GM19351 (cell line): ENCODE data around the gene TJP3.

ENCODE experiments used
- ATAC-seq: cut with Tn5 transposase; IDR thresholded peaks from one replicate; pipeline ENCODE4 v1.9.1; 2021; ENCODE audit warnings: mild to moderate bottlenecking, moderate library complexity; ENCODE audit not compliant: unreplicated experiment

TJP3 gene

GRCh38 chr19:3690551-3691371 lies 17.4 kb upstream of the TJP3 start:
- no peak for ATAC-seq

DNA sequence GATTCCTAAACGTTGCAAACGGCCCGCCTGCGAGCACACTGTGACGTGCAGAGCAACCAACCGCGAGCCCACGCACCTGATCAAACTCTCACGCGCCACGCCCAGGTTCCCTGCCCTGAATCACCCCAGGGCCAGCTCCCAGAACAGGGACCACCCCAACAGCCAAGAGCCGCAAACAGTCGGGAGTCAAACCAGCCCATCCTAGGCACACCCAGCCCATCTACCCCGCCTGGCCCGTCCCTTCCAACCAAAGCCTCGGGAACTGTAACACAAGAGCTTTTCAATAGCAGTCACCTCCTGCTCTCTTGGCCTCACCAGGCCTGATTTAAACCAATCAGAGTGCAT lies 16.8 kb upstream of the TJP3 start:
- no peak for ATAC-seq

DNA sequence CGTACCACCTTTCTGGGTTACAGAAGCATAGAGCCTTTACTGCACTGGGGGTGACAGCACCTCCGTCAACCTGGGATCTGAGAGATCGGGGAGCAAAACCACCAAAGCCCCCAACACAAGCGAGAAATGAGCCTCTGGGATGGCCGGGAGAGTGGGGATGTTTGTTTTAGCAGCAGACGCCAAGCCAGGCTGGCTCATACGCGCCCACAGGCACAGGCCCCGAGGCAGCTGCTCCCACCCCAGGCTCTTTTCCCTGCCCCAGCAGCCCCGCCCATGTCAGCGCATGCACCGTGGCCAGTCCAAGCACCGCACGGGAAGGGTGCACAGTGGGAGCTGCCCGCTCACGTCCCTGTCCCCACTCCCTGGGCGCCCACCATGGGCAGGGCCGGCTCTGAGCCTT lies 16.5 kb upstream of the TJP3 start:
- no peak for ATAC-seq

- ATAC-seq = no peak
These were observed 15.8 kb upstream of the TJP3 start for GRCh38 chr19:3692141-3693024.

DNA sequence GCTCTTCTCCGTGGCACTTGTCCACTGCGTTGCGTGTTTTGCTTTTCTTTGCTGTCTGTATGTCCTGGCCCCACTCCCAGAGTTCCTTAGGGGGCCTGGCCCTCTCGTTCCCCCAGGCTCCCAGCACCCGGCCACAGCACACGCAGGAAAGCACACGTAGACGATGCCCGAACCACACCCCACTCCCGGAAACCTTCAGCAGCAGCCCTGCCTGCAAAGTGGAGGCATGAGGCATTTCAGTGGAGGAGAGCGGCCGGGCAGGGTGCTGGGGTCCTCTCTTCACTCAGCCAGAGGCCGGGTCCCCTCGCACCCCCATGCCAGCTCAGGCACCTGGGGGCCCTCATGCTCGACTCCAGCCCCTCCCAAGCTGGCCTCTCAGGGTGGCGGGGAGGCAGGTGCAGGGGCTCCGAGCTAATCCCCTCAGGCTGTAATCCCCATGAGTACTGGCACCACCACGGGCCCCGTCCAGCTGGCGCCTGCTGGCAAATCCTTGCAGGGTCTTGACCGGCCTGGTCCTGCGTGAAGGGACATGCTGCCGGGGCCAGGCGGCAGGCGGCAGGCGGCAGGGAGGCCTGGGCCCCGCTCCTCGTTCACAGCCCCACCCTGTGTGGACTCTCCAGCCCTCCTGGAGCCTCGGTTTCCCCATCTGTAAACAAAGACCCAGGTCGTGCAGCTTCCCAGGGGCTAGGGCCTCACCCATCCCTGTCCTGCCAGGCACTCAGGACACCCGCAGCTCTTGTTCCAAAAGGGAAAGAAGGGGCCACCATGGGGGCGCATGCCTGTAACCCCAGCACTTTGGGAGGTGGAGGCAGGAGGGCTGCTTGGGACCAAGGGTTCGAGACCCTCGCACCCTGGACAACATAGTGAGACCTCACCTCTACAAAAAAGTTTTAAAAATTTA lies 14.9 kb upstream of the TJP3 start:
- ATAC-seq = no peak

- no peak for ATAC-seq
These were observed 13.6 kb upstream of the TJP3 start for GRCh38 chr19:3694361-3695123.

DNA sequence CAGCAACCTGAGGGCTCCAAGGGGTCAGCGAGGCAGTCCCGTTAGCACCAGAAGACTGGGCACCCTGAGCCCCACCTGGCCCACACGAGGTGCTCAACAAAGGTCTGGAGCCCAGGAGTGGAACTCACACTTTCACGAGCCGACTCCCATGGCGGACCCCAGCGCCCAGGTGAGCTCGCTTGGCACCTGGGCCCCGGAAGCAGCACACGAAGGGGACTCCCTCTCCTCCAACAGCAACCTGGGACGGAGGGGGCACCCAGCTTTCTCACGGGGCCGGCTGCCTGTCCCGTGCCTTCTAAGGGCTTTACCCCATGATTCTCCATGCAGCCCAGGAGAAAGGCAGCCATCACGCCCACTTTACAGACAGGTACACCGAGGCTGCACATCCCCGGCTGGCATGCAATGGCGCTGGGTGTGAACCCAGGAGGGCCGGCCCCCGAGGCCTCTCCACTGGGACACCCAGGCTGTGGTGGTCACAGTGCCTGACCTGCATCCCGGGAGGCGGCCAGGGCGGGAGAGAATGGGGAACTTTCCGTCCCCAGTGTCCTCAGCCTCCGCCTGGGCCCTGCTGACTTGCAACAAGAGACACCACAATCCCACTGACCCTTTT lies 13.0 kb upstream of the TJP3 start:
- no peak for ATAC-seq

DNA sequence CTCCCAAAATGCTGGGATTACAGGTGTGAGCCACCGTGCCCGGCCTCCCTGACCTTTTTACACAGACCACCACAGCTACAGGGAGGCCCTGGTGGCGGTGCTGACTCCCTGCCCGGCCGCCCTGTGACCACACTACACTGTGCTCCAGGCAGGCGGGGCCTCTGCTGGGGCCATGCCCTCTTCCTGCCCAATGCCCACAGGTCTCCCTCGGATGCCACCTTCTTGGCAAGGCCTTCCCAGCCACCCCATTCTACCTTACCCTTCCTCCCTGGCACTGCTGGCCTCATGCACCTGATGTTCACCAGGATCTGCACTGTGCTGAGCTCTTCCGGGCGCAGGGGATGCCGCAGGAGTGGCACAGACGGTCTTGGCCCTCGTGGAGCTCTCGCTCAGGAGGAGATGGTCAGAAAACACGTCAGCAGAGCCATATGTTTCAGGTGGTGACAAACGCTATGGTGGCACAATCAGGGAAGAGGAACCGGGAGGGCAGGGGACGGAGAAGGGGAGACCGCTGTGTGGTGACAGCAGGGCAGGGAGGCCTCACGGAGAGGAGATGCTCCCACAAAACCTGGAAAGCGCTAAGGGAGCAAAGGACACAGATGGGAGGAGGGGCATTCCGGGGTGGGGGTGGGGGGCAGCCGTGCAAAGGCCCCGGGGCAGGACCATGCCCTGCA lies 12.1 kb upstream of the TJP3 start:
- no peak for ATAC-seq

- no peak for ATAC-seq
These were observed 11.6 kb upstream of the TJP3 start for GRCh38 chr19:3696660-3696995.

GRCh38 chr19:3697094-3697493 lies 11.1 kb upstream of the TJP3 start:
- no peak for ATAC-seq

DNA sequence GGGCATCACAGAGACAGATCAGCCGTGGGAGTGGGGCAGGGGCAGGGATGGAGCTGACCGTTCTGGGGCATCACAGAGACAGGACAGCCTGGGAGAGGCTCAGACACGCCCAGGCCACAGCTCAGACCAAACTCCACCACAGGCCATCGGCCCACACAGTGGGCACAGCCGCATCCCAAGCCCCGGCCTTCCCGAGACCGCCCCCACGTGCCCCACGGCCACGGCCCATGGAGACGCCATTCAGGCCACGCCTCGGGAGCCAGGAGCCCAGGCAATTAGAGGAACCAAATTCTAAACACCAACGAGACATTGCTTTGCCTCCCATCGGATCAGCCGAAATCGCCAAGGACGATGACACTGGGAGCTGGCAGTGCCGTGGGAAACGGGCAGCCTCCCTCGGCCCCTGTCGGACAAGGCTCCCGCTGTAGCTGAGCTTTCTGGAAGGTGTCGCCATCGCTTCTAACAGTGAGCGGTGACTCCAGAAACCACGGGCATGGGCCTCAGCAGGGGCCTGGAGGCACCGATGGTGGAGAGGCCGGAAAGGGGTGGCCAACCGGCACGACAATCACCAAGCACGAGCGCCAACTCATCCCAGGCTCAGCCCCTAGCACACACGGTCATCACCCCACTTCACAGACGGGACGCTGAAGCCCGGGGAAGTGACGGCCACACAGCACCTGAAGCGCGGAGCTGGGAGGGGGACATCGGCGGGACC lies 10.4 kb upstream of the TJP3 start:
- no peak for ATAC-seq

DNA sequence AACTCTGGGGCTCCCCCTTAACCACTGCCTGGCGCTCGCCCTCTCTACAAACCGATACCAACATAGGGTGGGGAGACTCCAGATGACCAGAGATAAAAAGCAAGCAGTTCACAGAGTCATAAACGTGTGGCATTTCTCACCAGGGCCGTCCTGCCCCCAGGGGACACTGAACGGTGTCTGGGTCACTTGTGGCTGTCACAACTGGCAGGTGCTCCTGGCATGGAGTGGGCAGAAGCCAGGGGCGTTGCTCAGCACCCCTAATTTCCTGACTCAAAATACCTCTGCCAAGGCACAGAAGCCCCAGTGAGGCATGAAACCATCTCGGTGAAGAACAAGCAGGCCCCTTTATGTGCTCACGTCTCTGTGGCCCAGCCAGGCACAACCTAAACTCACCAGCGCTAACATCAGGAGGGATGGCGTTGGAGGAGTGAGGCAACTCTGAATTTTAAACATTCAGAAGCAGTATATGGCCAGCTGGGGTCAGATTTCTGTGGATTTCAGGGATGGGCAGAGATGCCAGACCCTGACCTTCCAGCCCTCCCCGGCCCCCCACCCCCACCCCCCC lies 9.7 kb upstream of the TJP3 start:
- ATAC-seq = no peak

- no peak for ATAC-seq
These were observed 9.0 kb upstream of the TJP3 start for GRCh38 chr19:3698974-3699740.

- no peak for ATAC-seq
These were observed 8.4 kb upstream of the TJP3 start for GRCh38 chr19:3699741-3700241.

GRCh38 chr19:3700242-3701032 lies 7.7 kb upstream of the TJP3 start, which contains the start of gene PIP5K1C:
Gene PIP5K1C (minus strand): TSS chr19:3700468. CDS start chr19:3700390, 78 bp downstream.
- ATAC-seq = peak; percentile 83

DNA sequence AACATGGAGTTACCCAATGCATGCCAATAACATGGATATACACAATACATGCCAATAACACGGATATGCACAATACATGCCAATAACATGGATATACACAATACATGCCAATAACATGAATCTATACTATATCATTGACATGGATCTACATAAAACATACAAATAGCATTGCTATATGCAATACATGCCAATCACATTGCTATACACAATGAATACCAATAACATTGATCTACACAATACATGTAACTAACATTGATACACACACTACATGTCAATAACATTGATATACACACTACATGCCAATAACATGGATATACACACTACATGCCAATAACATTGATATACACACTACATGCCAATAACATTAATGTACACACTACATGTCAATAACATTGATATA lies 7.0 kb upstream of the TJP3 start:
- no peak for ATAC-seq

- no peak for ATAC-seq
These were observed 347 bp upstream of the TJP3 start for GRCh38 chr19:3707868-3708206.
